HG03280 (cell line): ENCODE results near the gene POLA2.

ENCODE experiments used
- ATAC-seq: cut with Tn5 transposase; IDR thresholded peaks from one replicate; pipeline ENCODE4 v1.9.1; 2021; ENCODE audit warnings: mild to moderate bottlenecking, moderate library complexity; ENCODE audit not compliant: unreplicated experiment

The POLA2 gene

DNA sequence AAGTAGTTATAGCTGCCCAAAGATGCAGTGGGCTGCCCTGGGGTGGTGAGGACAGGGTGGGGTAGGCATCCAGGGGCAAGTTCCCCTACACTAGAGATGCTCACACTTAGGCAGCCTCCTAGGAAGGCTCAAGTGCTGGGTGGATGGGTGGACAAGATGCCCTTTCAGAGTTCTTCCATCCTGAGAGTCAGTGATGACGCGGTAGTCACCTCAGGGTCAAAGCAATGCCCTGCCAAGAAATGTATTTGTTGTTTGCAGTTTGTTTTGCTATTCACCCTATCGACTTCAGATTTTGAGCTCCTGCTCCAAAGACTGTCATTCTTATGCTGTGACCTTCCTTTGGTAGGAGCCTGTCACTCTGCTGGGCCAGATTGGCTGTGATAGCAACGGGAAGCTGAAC, 18.9 kb downstream of the POLA2 start:
- ATAC-seq = no peak

DNA sequence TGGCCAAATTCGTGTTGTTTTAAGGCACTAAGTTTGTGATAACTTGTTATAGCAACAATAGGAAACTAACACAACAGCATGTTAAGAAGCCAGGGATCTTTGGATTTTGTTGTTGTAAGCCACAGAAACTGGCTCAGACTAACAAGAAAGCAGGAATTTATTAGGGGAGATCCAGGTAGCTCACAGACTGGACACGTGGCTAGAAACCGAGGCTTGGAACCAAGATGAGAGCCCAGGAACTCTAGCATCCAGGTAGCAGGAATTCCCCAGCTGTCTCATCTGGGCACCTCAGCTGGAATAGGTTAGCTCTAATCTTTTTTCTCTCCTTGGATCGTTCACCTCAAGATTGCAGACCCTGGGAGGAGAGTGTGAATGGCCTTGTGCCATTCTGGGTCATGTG, 24.9 kb downstream of the POLA2 start:
- no peak for ATAC-seq

DNA sequence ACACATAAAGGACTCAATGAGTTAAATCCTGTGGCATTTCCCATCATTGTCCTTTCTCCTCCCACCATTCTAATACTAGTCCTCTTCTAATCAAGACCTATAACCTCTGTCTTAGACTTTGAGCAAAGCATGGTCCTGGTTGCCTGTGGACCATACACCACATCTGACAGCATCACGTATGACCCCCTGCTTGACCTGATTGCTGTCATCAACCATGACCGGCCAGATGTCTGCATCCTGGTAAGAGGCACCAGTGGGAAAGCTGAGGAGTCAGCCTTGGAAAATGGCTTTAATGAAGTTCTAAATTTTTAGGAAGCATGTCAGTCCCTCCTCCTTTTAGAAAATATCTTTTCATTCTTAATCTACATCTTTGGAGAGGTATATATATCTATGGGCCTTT, 25.8 kb downstream of the POLA2 start:
- no peak for ATAC-seq

DNA sequence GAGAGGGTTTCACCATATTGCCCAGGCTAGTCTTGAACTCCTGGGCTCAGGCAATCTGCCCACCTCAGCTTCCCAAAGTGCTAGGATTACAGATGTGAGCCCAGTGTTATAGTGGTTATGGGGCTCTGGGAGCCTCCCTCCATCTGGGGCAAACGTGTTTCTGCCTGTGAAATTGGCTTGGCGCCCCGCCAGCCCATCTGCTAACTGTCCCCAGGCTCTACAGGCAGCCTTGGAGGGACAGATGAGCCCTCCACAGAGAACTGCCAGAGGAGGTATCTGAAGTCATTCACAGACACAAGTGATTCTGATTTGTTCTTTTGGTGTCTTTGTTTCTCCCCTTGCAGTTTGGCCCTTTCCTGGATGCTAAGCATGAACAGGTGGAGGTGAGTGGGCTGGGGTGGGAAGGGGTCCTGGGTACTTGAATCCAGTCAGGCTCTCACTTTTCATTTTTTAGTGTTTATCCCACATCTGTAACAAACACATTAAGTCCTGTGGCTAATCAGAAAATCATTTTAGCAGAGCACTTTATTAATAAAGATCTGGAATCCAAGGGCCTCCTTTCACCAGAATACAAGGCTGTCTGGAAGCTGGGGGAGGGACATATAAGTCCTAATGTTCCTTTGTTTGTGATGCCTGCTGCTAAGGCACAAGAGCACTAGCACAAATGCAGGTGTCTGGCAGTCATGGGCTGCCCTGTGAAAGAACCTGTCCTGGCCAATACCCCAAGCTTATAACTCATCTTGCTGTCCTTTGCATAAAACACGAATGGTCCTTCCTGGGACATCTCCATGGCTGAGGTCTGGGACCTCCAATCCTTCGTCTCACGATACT, 27.2 kb downstream of the POLA2 start:
- no peak for ATAC-seq

DNA sequence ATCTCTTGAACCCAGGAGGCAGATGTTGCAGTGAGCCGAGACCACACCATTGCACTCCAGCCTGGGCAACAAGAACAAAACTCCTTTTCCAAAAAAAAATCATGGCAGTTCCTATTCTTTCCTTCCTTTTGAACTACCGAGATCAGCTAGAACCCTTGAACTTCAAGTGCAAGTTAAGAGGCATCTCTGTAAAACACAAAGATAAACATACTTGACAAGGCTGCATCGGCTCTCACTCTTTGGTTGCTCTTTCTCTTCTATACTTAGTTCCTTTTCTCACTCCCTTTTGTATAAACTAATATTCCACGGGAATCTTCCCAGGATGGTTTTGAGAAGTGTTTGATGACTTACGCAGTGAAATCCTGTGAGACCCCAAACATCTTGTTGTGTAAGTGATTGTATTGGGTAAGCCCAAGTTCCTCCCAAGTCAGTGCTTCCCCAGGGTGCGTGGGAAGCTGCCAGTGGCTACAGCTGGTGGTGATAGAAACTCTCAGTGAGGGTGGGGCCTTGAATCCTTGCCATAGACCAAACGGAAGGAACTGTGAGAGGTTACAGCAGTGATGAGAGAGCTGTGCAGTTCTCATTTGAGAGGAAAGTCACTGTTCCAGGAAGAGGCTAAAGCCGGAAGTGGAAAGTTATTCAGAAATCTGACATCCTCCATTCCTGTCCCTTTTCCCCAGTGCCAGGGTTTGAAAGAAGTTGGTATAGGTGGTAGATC, 28.8 kb downstream of the POLA2 start:
- no peak for ATAC-seq

DNA sequence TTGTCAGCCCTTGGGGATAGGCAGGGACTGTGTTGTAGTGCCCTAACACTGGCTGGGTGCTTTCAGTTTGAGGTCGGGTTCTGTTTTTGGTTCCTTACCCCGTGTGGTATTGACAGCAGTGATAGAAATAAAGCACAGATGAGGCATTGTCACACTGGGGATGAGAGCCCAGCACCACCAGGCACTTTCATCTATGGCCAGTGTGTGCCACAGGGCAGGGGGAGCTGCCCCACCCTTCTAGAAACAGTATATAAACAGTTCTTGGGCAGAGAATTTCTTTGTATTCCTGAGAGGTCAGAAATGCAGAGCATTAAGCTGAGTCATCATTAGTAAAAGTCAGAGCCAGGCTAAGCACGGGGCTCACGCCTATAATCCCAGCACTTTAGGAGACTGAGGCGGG, 29.9 kb downstream of the POLA2 start:
- ATAC-seq = no peak

DNA sequence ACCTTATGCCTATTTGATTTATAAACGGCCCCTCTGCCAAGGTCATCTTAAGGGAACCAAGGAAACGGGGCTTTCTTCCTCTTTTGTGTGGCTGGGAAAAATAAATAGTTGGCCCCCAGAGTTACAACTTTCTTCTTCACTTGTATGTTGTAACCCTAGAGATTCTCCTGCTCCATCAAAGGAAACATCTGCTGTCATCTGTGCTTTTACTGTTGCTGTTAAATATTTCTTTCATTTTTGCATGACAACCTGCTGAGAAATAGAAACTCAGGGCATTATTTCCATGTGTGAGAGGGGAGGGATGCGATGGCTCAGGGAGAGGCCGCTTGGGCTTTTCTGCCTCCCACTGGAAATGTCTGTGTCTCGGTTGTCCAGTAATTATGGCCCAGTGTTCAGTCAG, 31.1 kb downstream of the POLA2 start:
- no peak for ATAC-seq

DNA sequence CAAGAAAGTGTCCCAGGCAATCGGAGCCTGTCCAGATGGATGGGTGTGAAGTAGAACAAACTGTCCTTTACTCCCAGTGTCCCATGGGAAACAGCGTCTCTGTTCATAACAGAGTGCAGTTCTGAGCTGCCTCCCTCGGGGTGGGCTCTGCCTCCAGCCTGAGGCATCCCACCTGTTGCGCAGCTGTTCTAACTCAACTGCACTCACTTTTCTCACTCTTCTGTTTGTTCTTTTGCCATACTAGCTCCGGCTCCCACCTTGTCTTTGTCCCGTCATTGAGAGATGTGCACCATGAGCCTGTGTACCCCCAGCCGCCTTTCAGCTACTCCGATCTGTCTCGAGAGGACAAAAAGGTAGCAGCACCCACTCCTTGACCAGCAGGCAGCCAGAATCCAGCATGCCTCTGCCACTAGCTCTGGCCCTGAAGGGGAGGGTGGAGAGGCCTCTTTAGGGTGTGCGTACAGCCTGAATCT, 32.2 kb downstream of the POLA2 start:
- no peak for ATAC-seq

DNA sequence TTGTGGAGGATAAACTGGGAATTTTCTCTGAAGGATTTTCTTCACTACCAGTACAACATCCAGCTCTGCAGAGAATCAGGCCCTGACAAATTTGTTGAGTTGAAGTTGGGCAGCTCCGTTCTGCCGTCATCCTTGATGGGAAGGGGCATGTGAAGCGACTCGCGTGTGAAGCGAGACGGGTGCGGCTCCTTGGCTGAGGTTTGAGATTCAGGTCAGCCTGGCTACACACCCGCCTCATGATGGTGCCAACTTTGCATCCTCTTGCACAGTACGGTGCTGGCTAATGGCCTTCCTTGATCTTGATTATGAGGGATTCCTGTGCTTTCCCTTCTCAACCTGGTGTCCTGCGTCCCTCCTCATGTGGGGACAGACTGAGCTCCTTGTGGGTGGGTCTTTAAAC, 33.2 kb downstream of the POLA2 start:
- ATAC-seq = no peak

DNA sequence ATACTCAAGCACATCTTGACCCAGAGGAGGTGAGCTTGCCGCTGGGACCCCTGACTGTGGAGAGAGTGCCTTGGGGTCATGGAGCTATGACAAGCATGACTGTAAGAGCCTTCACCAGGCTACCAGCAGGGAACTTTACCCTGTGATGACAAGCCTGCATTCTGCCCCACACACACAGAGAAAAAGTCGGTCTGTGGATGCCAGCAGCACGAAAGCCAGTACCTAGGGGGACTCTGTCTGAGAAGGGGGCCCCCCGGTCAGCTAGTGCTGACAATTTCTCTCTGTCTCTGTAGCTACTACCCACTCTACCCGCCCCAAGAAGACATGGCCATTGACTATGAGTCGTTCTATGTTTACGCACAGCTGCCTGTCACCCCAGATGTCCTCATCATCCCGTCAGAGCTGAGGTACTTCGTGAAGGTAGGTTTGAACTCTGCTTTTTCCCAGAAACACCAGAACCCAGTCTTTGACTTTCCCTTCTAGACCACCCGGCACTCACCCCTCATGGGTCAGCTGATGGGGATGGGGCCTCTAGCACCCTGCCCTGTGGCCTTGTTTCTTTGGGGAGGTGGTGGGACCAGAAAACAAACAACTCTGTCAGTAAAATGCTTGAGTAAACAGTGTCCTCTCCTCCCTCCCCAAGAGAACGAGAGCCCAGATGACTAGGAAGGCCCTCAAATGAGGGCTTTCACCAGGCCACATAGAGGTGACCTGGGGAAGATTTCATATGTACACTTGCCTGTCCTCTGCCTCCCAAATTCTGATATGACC, 34.0 kb downstream of the POLA2 start:
- ATAC-seq = no peak

DNA sequence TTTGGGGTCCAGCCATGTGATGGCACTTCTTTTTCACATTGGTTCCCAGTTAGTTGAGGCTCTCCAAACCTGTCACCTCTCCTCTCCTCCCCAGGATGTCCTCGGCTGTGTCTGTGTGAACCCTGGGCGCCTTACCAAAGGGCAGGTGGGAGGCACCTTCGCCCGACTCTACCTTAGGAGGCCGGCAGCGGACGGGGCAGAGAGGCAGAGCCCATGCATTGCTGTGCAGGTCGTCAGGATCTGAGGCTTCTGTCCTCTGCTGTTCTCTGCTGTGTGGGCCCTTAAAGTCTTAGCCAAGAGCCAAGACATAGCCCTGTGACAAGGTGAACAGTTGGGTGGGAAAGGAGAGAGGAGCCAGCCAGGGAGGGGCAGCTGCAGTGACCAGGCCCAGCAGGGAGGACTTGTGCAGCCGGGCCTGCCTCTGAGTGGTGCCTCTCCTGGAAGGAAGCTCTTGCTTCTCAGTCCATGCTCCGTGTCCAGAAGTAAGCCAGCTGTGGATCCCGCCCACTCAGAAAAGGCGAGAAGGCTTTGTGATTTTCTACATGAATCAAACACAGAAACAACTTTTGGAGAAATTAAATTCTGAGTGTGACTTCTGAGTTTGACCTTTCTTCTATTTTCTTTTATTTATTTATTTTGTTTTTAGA, 35.4 kb downstream of the POLA2 start:
- no peak for ATAC-seq

DNA sequence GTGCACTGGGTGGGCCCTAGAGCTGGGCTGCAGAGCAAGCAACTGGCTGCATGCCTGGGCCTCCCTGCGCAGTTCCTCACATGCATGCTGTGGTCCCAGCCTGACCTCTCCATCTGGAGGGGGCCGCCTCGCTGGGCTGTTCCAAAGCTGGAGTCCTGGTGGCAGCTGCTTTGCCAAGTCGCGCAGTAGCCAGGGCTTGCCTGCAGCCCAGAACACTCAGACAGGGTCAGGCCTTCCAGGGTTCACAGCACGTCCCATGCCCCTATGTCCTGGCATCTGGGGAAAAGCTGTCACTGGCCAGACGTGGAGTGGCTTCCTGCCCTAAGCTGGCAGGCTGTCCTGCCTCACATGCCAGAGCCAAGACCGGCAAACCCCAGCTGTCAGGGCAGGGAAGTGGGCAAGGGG, 36.4 kb downstream of the POLA2 start:
- ATAC-seq = no peak

DNA sequence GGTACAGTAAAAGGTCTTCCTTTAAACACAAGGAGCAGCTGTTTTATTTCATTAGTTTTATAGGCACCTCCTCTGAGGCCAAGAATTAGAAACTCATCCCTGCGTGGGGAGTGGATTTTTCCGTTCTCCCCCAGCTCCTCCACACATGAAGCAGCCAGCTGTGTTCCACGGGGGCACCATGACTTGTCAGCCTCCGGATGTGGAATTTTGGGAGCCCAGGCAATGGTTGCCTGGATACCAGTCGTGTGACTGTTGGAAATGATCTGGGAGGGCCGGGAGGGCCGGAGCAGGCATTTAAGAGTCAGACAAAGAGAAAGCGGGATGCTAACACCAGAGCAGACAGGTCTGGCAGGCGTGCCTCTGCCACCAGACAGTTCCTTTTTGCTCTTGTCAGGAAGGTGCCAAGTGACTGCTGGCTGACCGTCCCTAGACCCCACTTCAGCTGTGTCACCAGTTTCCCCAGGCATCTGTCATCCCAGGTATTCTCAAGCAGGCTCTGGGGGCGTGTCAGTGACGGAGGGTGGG, 37.0 kb downstream of the POLA2 start:
- ATAC-seq = no peak

DNA sequence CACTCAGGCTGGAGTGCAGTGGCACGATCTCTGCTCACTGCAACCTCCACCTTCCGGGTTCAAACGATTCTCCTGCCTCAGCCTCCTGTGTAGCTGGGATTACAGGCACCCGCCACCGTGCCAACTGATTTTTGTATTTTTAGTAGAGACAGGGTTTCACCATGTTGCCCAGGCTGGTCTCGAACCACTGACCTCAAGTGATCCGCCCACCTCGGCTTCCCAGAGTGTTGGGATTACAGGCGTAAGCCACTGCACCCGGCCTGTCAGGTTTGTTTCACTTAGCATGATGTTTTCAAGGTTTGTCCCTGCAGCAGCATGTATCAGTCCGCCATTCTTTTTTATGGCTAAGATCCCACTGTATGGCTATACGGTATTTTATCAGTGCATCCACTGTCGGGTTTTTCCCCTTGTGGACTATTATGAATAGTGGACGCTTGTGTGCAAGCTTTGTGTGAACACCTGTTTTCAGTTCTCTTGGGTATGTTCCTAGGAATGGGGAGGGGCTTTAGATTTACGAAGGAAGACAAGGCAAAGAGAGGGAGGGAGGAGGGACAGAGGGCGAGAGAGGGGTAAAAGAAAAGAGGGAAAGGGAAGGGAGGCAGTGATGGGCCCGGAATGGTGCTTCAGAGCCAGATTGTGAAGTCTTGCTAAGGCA, 39.0 kb downstream of the POLA2 start:
- no peak for ATAC-seq

DNA sequence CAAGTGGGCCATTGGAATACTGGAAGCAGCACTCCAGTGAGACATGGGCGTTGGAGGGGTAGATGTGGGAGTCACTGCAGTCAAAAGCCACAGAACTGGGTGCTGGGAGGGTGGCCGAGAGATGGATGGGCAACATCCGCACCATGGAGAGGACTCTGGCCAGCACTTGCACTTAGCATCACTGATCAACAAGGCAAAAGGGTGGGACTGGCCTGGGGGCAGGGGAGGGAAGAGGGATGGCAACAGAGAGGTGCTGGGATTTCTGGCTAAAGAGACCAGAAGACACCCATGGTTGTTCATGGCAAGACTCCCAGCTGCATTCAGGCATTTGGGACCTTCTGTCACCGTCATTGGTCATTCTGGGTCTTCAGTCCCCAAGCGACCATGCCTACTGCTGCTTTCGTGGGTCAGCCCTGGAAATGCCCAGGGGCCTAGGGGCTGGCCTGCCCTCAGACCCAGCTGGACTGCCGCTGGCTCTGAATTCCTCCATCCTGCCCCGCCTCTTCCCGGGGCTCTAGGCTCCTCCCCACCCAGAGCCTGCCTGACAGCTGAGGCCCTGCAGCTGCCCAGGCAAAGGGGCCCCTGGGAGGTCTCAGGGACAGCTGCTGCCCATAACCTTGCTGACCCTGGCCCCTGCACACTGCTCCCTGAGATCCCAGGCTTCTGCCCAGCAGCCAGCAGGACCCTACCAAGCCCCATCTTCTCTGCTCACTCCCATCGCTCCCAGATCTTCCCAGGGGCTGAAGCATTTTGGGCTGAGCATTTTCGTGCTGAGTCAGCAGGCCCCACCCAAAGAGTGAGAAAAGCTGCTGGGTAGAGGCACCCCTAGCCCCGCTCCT, 39.9 kb downstream of the POLA2 start:
- ATAC-seq = no peak

DNA sequence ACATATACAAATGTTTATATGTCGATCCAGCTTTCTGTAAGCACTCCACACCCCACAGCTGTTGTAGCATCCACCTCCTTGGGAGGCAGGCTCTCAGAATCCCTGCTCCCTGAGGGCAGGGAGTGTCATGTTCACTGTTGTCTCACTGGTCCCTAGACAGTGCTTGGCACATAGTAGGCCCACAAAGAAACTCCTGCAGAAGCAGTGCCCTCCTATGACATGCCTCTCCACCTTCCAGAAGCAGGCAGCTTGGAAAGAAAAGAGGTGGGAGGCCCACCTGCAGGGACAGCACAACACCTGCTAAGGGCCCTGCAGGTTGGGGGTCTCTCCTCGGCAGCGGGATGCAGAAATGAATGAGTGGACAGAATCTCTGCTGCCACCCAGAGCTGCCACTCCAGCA, 41.8 kb downstream of the POLA2 start:
- ATAC-seq = no peak

DNA sequence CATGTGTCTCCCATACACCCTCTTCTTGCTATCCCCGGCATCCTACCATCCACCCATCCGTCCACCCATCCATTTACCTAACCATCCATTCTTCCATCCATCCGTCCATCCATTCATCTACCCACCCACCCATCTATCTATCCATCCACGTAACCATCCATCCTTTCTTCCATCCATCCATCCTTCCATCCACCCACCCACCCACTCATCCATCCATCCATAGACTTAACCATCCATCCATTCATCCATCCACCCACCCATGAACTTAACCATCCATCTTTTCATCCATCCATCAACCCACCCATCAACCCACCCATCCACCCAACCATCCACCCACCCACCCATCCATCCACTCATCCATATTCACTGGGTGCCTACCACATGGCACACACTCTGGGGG, 42.3 kb downstream of the POLA2 start:
- no peak for ATAC-seq

DNA sequence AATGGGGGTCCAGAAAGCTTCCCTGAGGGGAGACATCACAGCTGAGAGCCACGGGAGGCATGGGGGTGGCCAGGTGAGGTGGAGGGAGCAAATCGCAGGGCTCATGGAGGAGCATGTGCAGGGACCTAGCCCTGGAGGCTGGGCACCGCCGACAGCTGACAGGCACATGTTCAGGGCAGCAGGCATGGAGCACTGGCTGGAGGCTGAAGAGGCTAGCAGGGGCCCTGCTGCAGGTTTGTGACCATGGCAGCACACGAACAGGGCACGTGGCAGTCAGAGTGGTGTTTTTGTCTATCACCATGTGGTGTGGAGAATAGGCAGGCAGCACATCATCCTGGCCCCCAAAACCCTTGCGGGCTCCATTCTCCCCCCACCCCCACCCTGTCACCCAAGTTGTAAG, 42.9 kb downstream of the POLA2 start:
- no peak for ATAC-seq

DNA sequence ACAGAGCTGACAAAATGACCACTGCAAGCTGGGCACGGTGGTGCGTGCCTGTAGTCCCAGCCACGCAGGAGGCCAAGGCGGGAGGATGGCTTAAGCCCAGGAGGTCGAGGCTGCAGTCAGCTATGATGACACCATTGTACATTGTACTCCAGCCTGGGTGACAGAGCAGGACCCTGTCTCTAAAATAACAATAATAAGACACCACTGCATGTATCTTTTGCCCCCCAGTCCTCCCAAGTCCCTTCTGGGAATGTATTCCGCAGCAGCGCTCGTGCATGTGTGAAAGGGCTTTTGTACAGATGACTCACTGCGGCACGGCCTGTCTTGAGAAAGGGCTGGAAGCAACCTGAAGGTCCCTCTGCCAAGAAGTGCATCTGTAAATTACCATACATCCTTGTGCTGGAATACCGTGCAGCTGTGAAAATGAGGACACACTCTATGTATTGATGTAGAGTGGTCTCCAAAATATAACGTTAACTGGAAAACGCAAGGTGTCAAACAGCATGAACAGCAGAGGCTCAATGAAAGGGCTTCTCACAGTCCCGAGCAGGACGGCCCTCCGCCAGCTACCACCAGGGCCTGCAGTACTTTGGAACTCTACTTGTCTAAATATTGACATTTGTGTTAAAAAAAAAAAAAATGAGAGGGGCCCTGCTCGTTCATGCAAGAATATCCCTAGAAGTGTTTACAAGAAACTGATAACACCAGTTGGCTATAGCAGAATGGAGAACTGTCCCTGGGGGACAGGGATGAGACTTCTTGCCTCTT, 43.9 kb downstream of the POLA2 start:
- no peak for ATAC-seq
